HG03378 (cell line): ENCODE measurements around the gene DENR.
A peak's percentile ranks its signal among the peaks of the same experiment; 100 is the strongest.

Source experiments
- ATAC-seq: cut with Tn5 transposase; IDR thresholded peaks from one replicate; pipeline ENCODE4 v1.9.1; 2021; ENCODE audit warnings: mild to moderate bottlenecking, moderate library complexity; ENCODE audit not compliant: unreplicated experiment

Gene DENR

DNA sequence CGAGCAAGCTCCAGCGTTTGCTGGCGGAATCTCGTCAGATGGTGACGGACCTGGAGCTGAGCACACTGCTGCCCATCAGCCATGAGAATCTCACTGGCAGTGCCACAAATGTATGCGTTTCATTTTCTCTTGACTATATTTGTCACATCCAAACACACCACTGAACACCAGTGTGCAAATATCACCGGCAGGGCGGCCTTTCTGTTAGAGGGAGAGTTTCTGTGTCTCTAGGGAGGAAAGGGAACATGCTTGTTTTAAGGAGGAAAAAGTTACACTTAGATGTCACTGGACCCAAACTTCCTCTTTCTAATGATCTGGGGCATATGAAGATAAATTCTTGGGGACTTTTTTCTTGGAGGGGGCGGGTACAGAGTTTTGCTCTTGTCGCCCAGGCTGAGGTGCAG is 60.7 kb downstream of the DENR start:
- peak; percentile 70 for ATAC-seq

DNA sequence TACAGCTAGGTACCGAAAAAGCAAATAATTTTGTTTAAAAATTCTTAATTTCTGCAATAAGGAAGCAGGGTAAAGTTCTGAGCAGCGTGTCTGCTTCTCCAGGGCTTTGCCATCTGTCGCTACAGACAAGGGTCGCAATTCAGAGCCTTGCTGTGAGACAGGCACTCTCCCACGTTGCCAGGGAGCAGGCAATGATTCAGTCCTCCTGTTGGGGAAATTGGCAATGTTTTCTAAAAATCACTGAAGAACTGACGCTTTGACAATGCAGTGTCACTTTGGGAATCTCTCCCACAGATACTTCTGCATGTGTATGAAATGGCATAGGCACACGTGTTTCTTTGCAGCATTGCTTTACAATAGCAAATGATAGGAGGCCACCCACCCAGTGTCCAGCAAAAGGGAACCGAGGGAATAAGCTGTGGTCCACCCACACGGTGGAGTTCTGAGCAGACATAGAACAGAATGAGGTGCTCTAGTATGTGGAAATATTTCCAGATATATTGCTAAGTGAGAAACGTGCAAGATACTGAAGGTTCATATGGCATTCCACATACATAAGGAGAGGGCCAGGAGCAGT is 66.7 kb downstream of the DENR start:
- ATAC-seq, result no peak

DNA sequence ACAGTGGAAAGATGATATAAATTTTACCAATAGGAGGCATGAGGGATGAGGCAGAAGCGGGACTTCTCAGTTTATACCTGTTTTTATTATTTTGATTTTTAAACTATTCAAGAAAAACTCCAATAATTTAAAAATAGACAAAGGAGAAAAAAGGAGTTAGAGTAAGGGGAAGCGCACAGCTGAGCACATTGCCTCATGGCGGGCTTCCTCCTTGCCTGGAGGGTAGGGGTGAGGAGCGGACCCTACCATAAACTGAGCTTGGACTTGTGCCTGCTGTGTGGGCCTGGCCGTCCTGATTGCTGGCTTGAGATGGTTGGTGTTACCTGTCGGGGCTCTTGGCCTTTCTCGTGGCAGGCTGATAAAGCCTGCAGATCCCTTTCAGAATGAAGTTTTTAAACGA is 67.5 kb downstream of the DENR start:
- ATAC-seq, result no peak
